ENCODE results near the gene COMMD6. TPM values are rescaled to one million over a fixed set of nuclear protein-coding genes. Genes with fewer than 3 reads are reported as not detected.

The COMMD6 gene
- total and polyA plus RNA-seq, 9 of the 15 experiments (the other 6 are each of a cell fraction or from before 2014, with no cell fraction given) = 32.6 to 116 (median 65.0) TPM

DNA sequence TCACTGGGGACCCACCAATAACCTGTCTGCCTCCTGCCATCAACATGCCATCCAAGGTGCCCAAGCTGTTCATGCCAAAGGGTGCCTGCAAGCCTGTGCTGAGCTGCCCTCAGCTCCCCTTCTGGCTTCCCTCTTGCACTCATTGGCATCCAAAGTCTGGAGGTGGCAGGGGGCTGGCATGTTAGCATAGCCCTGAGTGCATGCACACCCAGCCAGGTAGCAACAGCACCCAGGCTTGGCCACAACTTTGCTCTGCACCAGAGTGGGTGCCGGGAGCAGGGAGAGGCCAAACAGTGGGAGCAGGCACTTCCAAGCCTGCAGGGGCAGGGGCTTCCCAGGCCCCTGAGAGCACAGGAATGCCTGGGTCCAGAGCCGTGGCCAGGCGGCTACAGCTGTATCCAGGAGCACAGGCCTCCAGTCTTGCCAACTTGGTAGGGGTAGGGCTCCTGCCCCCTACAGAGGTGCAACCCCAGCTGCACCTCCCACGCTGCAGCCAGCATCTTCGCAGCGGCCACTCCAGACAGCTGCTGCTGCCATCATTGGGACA, 29.6 kb downstream of the COMMD6 start (continued):
- TF ChIP-seq SRSF1 (IDR thresholded peaks at IDR 0.05; ENCODE audit: low read depth, low read length) (no peak), CTBP1 (IDR thresholded peaks at IDR 0.05; ENCODE audit: borderline replicate concordance) (no peak), ZEB2 (IDR thresholded peaks at IDR 0.05) (no peak)

GRCh38 chr13:75507027-75508001, 30.3 kb downstream of the COMMD6 start:
- H3K4me3 ChIP-seq = no peak overlapping the region
- 0 out of 2 replicates have a peak overlapping the region, but pooled peaks have one; percentile 37 for H2AFZ ChIP-seq (ENCODE audit: low read depth, low read length)
- H3K9me3 ChIP-seq (replicated peaks; ENCODE audit: control insufficient read depth, insufficient read depth, low read depth, low read length) = no peaks in the 10 kb centered on the region
- no peak overlapping the region for H3K4me2 ChIP-seq (ENCODE audit: insufficient read depth, low read length)
- H4K20me1 ChIP-seq (replicated peaks; ENCODE audit: control insufficient read depth, insufficient read depth, low read length) = no peaks in the 10 kb centered on the region
- FAIRE-seq (no peak), ATAC-seq (peak; percentile 48; the same call in 2 of the 3 replicates), DNase-seq (ENCODE audit: extremely low read depth in 1 of 4, low spot score in 3 of 4) (no peak)
- H3K27me3 ChIP-seq (ENCODE audit: control insufficient read depth in 2 of 2, insufficient read depth in 2 of 2, low read length in 2 of 2) = no peaks in the 10 kb centered on the region
- in situ Hi-C loops (cut with MboI) = no loop called here
- H3K4me1 ChIP-seq (replicated peaks in 1 of 2; ENCODE audit: control insufficient read depth in 2 of 2, insufficient read depth in 2 of 2, low read length in 2 of 2) = no peaks in the 10 kb centered on the region
- no peak overlapping the region for H3K27ac ChIP-seq (ENCODE audit: extremely low read depth, low read depth, low read length)
- intact Hi-C loops (cut with micrococcal nuclease) = no loop called here
- WGBS (ENCODE audit: insufficient coverage, low coverage, missing lambda C conversion rate) = 43% methylated on average over 10 of the region's 10 CpGs
- no peak overlapping the region; a peak in 1 of 4 replicates for H3K9ac ChIP-seq (ENCODE audit: insufficient read depth in 1 of 2, low read depth in 2 of 2, low read length in 2 of 2)
- H3K36me3 ChIP-seq (ENCODE audit: control insufficient read depth, insufficient read depth, low read length) = no peaks in the 10 kb centered on the region
- BruUV-seq (replicated peaks) = no TSS peak
- H3K9me1 ChIP-seq (ENCODE audit: control insufficient read depth, insufficient read depth, low read length) = no peaks in the 10 kb centered on the region
- H3K79me2 ChIP-seq (ENCODE audit: control insufficient read depth, insufficient read depth, low read length) = no peaks in the 10 kb centered on the region
- POLR2A ChIA-PET = interaction anchor here (0.6 to 0.8 kb wide), 2 partner anchors 12 to 21 kb away, joined by 3 read pairs; no protein-coding TSS in a partner anchor
- TF ChIP-seq SP2 (IDR thresholded peaks at IDR 0.05; ENCODE audit: extremely low read depth, low read depth, low read length, poor library complexity, severe bottlenecking) (no peak), ZNF699 (CRISPR knock-in tag; IDR thresholded peaks at IDR 0.05; ENCODE audit: insufficient replicate concordance) (no peak), TFAM (CRISPR knock-in tag; conservative IDR thresholded peaks at IDR 0.05) (no peak), ZBTB43 (CRISPR knock-in tag; IDR thresholded peaks at IDR 0.05) (no peak), ZNF41 (CRISPR knock-in tag; conservative IDR thresholded peaks at IDR 0.05) (no peak), POLR2AphosphoS5 (IDR thresholded peaks at IDR 0.05; ENCODE audit: control insufficient read depth, insufficient read depth, low read depth, low read length) (no peak), SP1 (CRISPR knock-in tag; IDR thresholded peaks at IDR 0.05) (no peak)
- CTCF ChIA-PET (ENCODE audit: low intra/inter-chr PET ratio) = no interaction called here

Data from K562 (cell line).